Lower lobe of right lung (tissue), 2 donors: ENCODE measurements around the gene CEMIP2. TPM values are rescaled to one million over a fixed set of nuclear protein-coding genes. Genes with fewer than 3 reads are reported as not detected.

Experiments used
- ATAC-seq, 2 donors: fragments of 200-7000 bp; cut with Tn5 transposase; one replicate each; pipeline ENCODE4 v1.9.1; 2020 to 2022; ENCODE audit warnings: mild to moderate bottlenecking in 2 of 2, moderate library complexity in 2 of 2
- DNase-seq: peaks from one replicate; pipeline ENCODE4 v3.0.0-alpha.2; 2020
- H3K27ac ChIP-seq: fragments of 200-600 bp; one replicate; pipeline ENCODE4 v1.8.0; 2022
- H3K27me3 ChIP-seq: fragments of 200-600 bp; one replicate; pipeline ENCODE4 v1.8.0; 2022; ENCODE audit warnings: low read depth
- H3K36me3 ChIP-seq: fragments of 200-600 bp; one replicate; pipeline ENCODE4 v1.8.0; 2022; ENCODE audit warnings: mild to moderate bottlenecking
- H3K4me1 ChIP-seq: fragments of 200-600 bp; one replicate; pipeline ENCODE4 v1.8.0; 2022
- H3K4me3 ChIP-seq: fragments of 200-600 bp; one replicate; pipeline ENCODE4 v1.8.0; 2022; ENCODE audit warnings: mild to moderate bottlenecking
- H3K9me3 ChIP-seq: fragments of 200-600 bp; one replicate; pipeline ENCODE4 v1.8.0; 2022
- CTCF ChIP-seq: fragments of 200-600 bp; IDR thresholded peaks from one replicate; pipeline ENCODE4 v1.8.0; 2022; ENCODE audit warnings: antibody characterized with exemption, mild to moderate bottlenecking
- intact Hi-C: fragments of 100-400 bp; cut with DNase I; formaldehyde crosslinking; loops from one replicate; pipeline ENCODE4 v1.11.0; 2022
- total RNA-seq: library from RNA; stranded (reverse); fragmentation: NEBNext Ultra II Directional; extraction: Animal tissue kit (Norgen Biotek cat#: 25700); gene quantifications from one replicate; pipeline ENCODE4 v1.2.1, GENCODE V29; 2021
- donor health status: DM: no; HTN: yes; CAD: no; lungs with severe emphysema.

The CEMIP2 gene
- total RNA-seq, 1 donor from 2014 or later: 152 TPM

DNA sequence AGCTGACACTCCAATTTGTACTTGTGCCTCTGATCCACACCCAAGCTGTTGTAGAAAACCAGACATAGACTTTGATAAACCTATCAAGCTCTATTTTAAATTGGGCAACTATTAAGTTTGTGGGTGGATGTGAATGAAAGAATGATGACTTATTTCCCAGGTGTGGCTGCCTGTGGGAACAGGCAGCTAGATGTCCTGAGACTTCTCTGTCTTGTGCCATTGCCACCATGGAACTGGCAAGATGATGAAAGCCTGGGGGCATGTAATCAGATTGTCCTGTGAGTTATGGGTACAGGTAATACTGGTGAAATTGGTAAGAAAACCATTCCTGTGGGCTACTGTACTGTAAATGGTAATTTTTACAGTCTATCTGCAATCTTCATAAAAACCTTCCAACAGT, 57.5 kb downstream of the CEMIP2 start:
- no peaks in the 10 kb centered on the region for H3K4me1 ChIP-seq
- H3K36me3 ChIP-seq: peaks cover 100% of the 10 kb centered on the region

GRCh38 chr9:71710201-71710600, 58.1 kb downstream of the CEMIP2 start:
- no peak for ATAC-seq
- Histone ChIP-seq H3K4me3 (no peak overlapping the region), H3K27ac (no peak overlapping the region), H3K27me3 (no peaks in the 10 kb centered on the region), H3K36me3 (peaks cover 99% of the 10 kb centered on the region), H3K4me1 (no peaks in the 10 kb centered on the region), H3K9me3 (no peaks in the 10 kb centered on the region)
- intact Hi-C loops: no loop called here
- TF ChIP-seq CTCF: no peak
- no peak for DNase-seq

More for the DNA sequence above, 57.5 kb downstream of the CEMIP2 start:
- Histone ChIP-seq H3K27ac (no peak overlapping the region), H3K27me3 (no peaks in the 10 kb centered on the region), H3K9me3 (no peaks in the 10 kb centered on the region), H3K4me3 (no peak overlapping the region)
- ATAC-seq: no peak
- no peak for DNase-seq
- TF ChIP-seq CTCF: no peak
- intact Hi-C loops: no loop called here

- peaks cover 4% of the 10 kb centered on the region for H3K4me1 ChIP-seq
- H3K27me3 ChIP-seq: no peaks in the 10 kb centered on the region
- no peak for DNase-seq
- ATAC-seq: no peak
- no peak for TF ChIP-seq CTCF
- no peak overlapping the region for H3K27ac ChIP-seq
- H3K4me3 ChIP-seq: no peak overlapping the region
- H3K9me3 ChIP-seq: no peaks in the 10 kb centered on the region
- peaks cover 99% of the 10 kb centered on the region for H3K36me3 ChIP-seq
- intact Hi-C loops: no loop called here
Measured at GRCh38 chr9:71709384-71709783, 58.9 kb downstream of the CEMIP2 start.

- TF ChIP-seq CTCF: no peak
- no peak for ATAC-seq
- Histone ChIP-seq H3K27ac (no peak overlapping the region), H3K9me3 (no peaks in the 10 kb centered on the region), H3K27me3 (no peaks in the 10 kb centered on the region), H3K36me3 (peaks cover 93% of the 10 kb centered on the region), H3K4me3 (no peak overlapping the region), H3K4me1 (peaks cover 6% of the 10 kb centered on the region)
- intact Hi-C loops: no loop called here
- no peak for DNase-seq
Measured at GRCh38 chr9:71706176-71706575, 62.1 kb downstream of the CEMIP2 start.

DNA sequence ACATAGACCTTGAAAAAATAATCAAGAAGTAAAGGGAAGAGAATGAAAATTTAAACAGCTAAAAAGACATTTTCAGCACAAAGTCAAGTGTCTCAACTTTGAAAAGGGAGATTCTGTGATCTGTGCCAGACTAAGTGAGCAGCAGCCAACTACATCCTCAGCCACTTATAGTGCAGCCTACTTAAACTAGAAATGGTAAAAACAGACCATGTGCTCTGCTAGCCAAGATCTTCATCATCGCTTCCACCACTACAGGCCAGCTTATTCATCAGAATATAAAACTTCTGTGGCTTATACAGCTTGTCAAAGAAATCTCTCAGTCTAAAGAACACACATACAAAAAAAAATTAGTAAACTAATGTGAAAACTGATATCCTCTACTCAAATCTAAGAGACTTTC, 63.5 kb downstream of the CEMIP2 start:
- intact Hi-C loops: no loop called here

More for the DNA sequence above, 63.5 kb downstream of the CEMIP2 start:
- Histone ChIP-seq H3K9me3 (no peaks in the 10 kb centered on the region), H3K36me3 (peaks cover 93% of the 10 kb centered on the region), H3K4me1 (peaks cover 6% of the 10 kb centered on the region), H3K4me3 (no peak overlapping the region), H3K27ac (no peak overlapping the region), H3K27me3 (no peaks in the 10 kb centered on the region)
- no peak for TF ChIP-seq CTCF
- ATAC-seq: no peak
- DNase-seq: no peak
